Right lobe of liver (tissue), 6 donors: Measurements from ENCODE around the gene CA12. TPM values are rescaled to one million over a fixed set of nuclear protein-coding genes. Genes with fewer than 3 reads are reported as not detected.
"Not testable (repeated sequence)": the region's sequence is repeated elsewhere in the genome, so short reads cannot be mapped to it uniquely, and the experiment has no call there.

ENCODE experiments used
- ATAC-seq, 4 donors: fragments of 200-7000 bp; cut with Tn5 transposase; one replicate each; pipeline ENCODE4 v1.9.1; 2020; ENCODE audit warnings: mild to moderate bottlenecking in 4 of 4, moderate library complexity in 4 of 4
- DNase-seq, 3 donors: peaks; one replicate each; pipeline ENCODE4 v3.0.0-alpha.2; 2020
- H3K27ac ChIP-seq, 3 donors: fragments of 200-600 bp; one replicate each; pipeline ENCODE4 v1.8.0; 2022
- H3K27me3 ChIP-seq, 2 donors: fragments of 200-600 bp; one replicate each; pipeline ENCODE4 v1.8.0; 2022
- H3K36me3 ChIP-seq, 4 donors: fragments of 200-600 bp; sonication (generic) in 1 of 4; one replicate each; pipeline versions ENCODE4 v1.5.1 to v1.8.0; 2017 to 2022; ENCODE audit warnings: control low read depth in 1 of 4
- H3K4me1 ChIP-seq, 4 donors: fragments of 200-600 bp; sonication (generic) in 1 of 4; one replicate each; pipeline versions ENCODE4 v1.5.1 to v1.8.0; 2017 to 2022; ENCODE audit warnings: control low read depth in 1 of 4
- H3K4me3 ChIP-seq, 3 donors: fragments of 200-600 bp; one replicate each; pipeline ENCODE4 v1.8.0; 2022
- H3K9me3 ChIP-seq, 4 donors: fragments of 200-600 bp; sonication (generic) in 1 of 4; one replicate each; pipeline versions ENCODE4 v1.5.1 to v1.8.0; 2017 to 2022; ENCODE audit warnings: control low read depth in 1 of 4
- CTCF ChIP-seq, 4 donors: fragments of 200-600 bp in 3 of 4; fragments of 450-650 bp in 1 of 4; IDR thresholded peaks; one replicate each; pipeline versions ENCODE4 v1.5.1 to v1.8.0; 2016 to 2022; ENCODE audit warnings: antibody characterized with exemption in 4 of 4, mild to moderate bottlenecking in 2 of 4
- POLR2A ChIP-seq: fragments of 450-650 bp; IDR thresholded peaks from one replicate; pipeline ENCODE4 v1.6.1; 2017; ENCODE audit warnings: antibody characterized with exemption, mild to moderate bottlenecking
- WGBS: methylation state at CpG from one replicate; pipeline ENCODE4 v1.1.6; 2018; ENCODE audit warnings: low coverage, low lambda C conversion rate; ENCODE audit not compliant: insufficient coverage; ENCODE audit errors: missing lambda C conversion rate; 5-methylcytosine and 5-hydroxymethylcytosine counted together
- intact Hi-C, 2 donors: fragments of 100-400 bp; cut with DNase I; formaldehyde crosslinking; loops; one replicate each; pipeline versions ENCODE4 v1.11.2 to v1.14.1; 2022
- total RNA-seq, 6 experiments: library from RNA; depleted of rRNA in 2 of 6; stranded (reverse); fragments of >200 nt in 2 of 6; fragmentation: NEBNext Ultra II Directional in 3 of 6; extraction: Animal tissue kit (Norgen Biotek cat#: 25700) in 3 of 6; gene quantifications; one replicate each; pipeline versions ENCODE4 v1.1.0 to v1.2.4, GENCODE V29; 2016 to 2023
- donor health status: DM: no; HTN: yes; CAD: no.
- donor health status: DM: no; HTN: no; CAD: no.
- donor health status: DM: no; HTN: no; CAD: no.
- donor health status: DM: no; HTN: yes; CAD: no.
- donor health status: DM: no; HTN: yes; CAD: no.

Gene CA12
- total RNA-seq, 6 experiments from 2014 or later, result 0.02 to 18.3 (median 1.4) TPM

- H3K4me1 ChIP-seq, result no peaks in the 10 kb centered on the region
- no peak overlapping the region for H3K27ac ChIP-seq
- 32% methylated on average over 3 of the region's 4 CpGs for WGBS
- no peaks in the 10 kb centered on the region for H3K36me3 ChIP-seq
- intact Hi-C loops, result no loop called here
- peak in 2 of 3 donors; percentile 40 to 53 for DNase-seq
- ATAC-seq, result peak in 2 of 4 donors; percentile 14 to 35
- no peak for TF ChIP-seq CTCF (IDR thresholded peaks at IDR 0.05)
- TF ChIP-seq POLR2A, result no peak
- no peak overlapping the region for H3K4me3 ChIP-seq
- no peaks in the 10 kb centered on the region for H3K9me3 ChIP-seq
- no peaks in the 10 kb centered on the region for H3K27me3 ChIP-seq
Measured at GRCh38 chr15:63322541-63322940, 59.1 kb downstream of the CA12 start.

GRCh38 chr15:63321462-63321861, 60.2 kb downstream of the CA12 start:
- no peaks in the 10 kb centered on the region for H3K9me3 ChIP-seq
- H3K4me1 ChIP-seq, result no peaks in the 10 kb centered on the region
- no peak for ATAC-seq
- H3K27me3 ChIP-seq, result no peaks in the 10 kb centered on the region
- no peaks in the 10 kb centered on the region for H3K36me3 ChIP-seq
- 90% methylated on average over 15 of the region's 29 CpGs for WGBS
- DNase-seq, result no peak
- no peak overlapping the region for H3K27ac ChIP-seq
- TF ChIP-seq CTCF (IDR thresholded peaks at IDR 0.05) (no peak), POLR2A (no peak)
- intact Hi-C loops, result no loop called here
- H3K4me3 ChIP-seq, result no peak overlapping the region

GRCh38 chr15:63320981-63321380, 60.7 kb downstream of the CA12 start:
- ATAC-seq, DNase-seq, H3K4me3 ChIP-seq, H3K4me1 ChIP-seq, H3K27me3 ChIP-seq, H3K27ac ChIP-seq, H3K9me3 ChIP-seq, intact Hi-C loops, H3K36me3 ChIP-seq: not testable (repeated sequence)
- WGBS, result 92% methylated on average over 2 of the region's 11 CpGs

- H3K4me1 ChIP-seq, H3K4me3 ChIP-seq, H3K36me3 ChIP-seq, DNase-seq, H3K27me3 ChIP-seq, H3K27ac ChIP-seq, ATAC-seq, H3K9me3 ChIP-seq, intact Hi-C loops: not testable (repeated sequence)
- WGBS, result 95% methylated on average over 6 of the region's 10 CpGs
Measured at GRCh38 chr15:63320446-63320845, 61.2 kb downstream of the CA12 start.

- ATAC-seq, result no peak
- Histone ChIP-seq H3K36me3 (no peaks in the 10 kb centered on the region), H3K4me3 (no peak overlapping the region), H3K27me3 (no peaks in the 10 kb centered on the region), H3K4me1 (no peaks in the 10 kb centered on the region), H3K9me3 (no peaks in the 10 kb centered on the region), H3K27ac (no peak overlapping the region)
- 83% methylated on average over 3 of the region's 3 CpGs for WGBS
- no peak for DNase-seq
- intact Hi-C loops, result no loop called here
- TF ChIP-seq POLR2A (no peak), CTCF (IDR thresholded peaks at IDR 0.05) (no peak)
Measured at GRCh38 chr15:63319065-63319464, 62.6 kb downstream of the CA12 start.

GRCh38 chr15:63318344-63318743, 63.3 kb downstream of the CA12 start:
- WGBS, result 53% methylated on average over 4 of the region's 4 CpGs
- DNase-seq (no peak), ATAC-seq (peak in 1 of 4 donors; percentile 28)
- Histone ChIP-seq H3K36me3 (no peaks in the 10 kb centered on the region), H3K27me3 (no peaks in the 10 kb centered on the region), H3K4me1 (no peaks in the 10 kb centered on the region), H3K4me3 (no peak overlapping the region), H3K27ac (no peak overlapping the region), H3K9me3 (no peaks in the 10 kb centered on the region)
- no peak for TF ChIP-seq POLR2A
- TF ChIP-seq CTCF (IDR thresholded peaks at IDR 0.05), result no peak
- intact Hi-C loops, result no loop called here
